SIG-M5 treated with dmso at 0.1 percent for 504 hours (cell line): ENCODE data around the gene PCBD2.
"Not testable (repeated sequence)": the region's sequence is repeated elsewhere in the genome, so short reads cannot be mapped to it uniquely, and the experiment has no call there.

Experiments
- DNase-seq: peaks from one replicate; lab custom pipeline; 2025; ENCODE audit not compliant: unreplicated experiment; lab: John Stamatoyannopoulos, UW

PCBD2 gene

DNA sequence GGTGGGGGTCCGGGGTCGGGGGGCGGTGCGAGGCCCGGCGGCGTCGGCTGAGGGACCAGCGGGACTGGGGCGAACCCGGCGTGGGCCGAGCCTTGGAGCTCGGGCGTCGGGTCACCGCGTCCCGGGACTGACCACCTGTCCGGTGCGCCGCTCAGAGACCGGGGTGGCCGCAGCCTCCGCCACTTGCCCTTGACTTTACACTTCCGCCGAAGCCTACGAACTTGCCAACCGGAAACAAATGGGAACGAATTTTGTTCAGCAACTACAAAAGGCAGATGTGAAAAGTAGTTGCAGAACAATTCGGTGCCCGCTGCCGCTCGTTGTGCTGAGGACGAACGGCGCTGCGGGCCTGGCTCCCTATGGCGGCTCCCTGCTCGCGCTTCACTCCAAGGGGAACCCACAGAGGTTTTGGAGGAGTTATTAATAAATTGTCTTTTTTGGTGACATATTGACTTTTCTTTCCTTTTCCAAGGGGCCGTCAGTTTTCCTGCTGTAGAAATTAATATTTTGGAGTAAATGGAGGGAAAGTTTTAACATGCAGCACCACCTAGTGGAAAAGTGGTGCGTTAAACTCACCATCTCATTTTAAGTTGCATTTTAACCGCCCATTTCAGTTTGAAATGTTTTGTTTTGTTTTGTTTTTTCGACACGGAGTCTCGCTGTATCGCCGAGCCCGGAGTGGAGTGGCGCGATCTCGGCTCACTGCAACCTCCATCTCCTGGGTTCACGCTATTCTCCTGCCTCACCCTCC is 490 bp downstream of the PCBD2 start:
- DNase-seq: peak; percentile 79

DNA sequence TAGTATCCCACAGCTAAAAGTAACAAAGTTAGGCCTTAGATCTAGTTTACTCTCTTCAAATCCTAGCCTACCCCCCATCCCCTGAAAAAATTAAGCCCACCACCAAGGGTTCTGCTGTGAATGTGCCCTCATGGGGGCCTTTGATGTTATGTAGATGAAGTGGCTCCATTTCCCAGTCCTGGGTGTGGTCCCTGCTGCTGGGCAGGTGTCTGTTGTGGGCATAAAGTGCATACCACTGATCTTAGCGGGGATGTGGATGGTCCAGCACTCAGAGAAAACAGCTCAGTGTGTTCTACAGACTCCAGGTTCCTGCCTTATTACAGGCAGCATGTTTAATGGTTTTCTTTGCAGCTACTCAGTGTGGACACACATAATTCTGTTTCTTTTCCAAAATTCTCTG is 1.9 kb downstream of the PCBD2 start:
- no peak for DNase-seq

DNA sequence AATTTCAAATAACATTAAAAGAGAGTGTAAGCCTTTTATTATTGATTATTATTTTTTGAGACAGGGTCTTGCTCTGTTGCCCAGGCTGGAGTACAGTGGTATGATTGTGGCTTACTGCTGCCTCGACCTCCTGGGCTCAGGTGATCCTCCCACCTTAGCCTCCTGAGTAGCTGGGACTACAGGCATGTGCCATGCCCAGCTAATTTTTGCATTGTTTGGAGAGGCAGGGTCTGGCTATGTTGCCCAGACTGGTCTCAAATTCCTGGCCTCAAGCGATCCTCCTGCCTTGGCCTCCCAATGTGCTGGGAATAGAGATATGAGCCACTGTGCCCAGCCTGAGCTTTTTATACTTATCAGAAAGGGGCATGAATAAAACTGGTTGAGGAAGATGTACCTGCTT is 5.8 kb downstream of the PCBD2 start:
- not testable (repeated sequence) for DNase-seq

DNA sequence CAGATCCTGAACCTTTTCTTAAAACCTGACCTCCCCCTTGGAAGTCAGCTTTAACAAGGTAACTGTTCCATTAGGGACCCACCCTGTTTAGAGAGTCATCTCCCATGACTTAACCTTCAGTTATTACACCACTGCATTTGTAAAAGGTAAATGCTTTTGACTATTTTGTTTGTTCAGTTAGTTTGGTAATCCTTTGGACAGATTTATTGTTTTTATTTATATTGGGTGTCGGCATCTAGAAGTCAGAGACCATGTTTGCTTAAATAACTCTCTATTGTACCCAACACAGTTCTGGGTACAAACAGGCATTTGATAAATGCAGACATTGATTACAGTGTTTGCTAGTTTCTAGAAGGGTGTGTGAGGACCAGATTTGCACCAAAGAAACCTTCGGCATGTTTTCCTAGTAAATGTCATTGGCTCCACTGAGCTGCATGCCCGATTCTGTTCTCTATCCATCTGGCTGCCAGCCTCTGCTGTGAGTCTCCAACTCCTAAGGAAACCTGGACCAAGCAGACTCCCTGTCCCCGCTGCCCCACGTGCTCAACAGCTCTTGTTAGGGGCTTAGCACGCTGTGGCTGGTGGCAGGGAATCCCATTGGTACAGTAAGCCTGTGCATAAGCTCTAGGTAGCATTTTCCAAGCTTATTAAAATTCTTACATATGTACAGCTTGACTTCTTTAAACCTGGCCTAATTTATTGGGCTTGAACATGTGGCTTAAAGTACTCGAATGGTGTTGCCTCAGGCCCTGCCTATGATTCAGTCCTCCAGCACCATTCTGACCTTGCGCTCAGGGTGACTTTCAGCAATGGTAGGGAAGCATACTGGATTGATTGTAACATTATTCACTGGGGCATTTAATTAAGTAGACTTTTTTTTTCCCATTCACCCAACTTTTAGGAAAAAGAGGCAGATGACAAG is 6.6 kb downstream of the PCBD2 start:
- DNase-seq: no peak

DNA sequence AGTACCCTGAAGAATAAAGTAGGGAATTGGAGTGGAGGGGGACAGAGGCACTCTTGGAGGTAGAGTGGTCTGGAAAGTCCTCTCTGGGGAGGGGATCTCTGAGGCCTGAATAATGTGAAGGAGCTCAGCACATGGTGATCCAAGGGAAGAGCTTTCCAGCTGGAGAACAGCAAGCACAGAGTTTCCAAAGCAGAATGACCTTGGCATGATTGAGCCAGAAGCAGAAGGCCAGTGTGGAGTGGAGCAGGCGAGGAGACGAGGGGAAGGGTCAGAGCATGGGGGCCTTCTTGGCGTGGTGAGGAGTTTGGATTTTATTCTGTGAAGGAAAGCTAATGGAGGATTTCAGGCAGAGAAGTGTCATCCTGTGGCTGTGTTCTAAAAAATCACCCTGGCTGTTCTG is 8.3 kb downstream of the PCBD2 start:
- DNase-seq: no peak

DNA sequence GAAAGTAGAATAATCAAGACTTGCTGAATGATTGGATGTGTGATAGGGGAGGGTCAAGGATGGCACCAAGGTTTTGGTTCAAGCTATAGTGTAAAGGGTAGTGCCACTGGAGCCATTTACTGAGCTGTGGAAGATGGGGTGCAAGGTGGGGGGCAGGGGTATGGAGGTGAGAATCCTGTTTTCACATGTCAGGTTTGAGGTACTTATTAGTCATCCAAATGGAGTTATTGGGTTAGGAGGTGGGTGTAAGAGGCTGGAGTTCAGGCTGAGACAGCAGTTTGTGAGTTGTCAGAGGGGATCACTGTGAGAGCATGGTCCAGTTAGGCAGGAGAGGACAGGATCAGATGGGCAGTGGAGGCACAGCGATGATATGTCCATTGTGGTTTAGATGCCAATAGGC is 8.9 kb downstream of the PCBD2 start:
- DNase-seq: no peak

DNA sequence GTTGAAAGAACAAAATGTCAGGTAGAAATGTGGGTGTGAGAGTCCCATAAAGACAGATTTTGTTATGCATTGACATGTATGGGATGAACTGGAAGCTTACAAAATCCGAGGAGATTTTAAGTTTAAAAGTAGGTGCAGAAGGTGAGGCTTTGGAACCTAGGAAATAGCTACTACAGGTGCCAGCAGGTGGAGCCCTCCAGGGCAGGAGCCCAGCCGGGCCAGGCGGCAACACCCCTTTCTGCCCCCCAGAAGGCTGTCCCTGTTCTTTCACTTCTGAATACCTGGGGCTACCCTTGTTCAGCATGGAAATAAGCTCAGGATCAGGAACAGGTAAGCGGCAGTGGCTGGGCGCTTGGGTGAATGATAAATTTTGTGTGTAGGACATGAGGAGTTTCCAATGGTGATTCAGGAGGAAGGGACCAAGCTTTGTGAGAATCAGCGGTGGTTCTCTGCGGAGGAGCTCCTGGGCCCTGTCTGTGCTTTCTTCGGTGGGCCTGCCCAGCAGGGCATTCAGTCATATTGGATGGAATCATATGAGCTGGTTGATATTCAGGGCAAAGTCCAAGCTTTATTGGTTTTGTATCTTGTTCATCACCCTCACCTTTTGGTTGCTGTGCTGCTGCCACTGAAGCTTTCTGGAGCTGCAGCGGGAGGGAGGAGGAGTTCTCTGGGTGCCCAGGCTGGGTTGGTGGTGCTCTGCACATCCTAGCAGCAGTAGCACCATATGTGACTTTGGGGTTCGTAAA is 12.3 kb downstream of the PCBD2 start:
- no peak for DNase-seq

DNA sequence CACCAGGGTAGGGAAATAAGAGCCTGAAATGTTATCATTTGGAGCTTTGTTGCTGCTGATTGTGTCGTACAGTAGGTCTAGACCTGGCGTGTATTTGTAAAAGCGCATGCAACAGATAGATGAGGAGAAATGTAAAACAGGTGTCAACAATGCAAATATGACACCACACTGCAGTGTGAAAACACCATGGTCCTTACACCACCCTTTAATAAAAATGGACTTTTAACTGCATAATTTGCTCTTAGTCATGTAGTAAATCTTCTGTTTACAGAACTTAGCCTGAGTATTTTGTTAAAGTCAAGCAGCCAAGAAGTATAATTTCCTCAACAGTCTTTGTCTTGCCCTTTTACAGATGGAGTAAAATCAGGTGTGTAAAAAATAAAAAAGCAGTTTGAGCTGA is 13.9 kb downstream of the PCBD2 start:
- DNase-seq: no peak

DNA sequence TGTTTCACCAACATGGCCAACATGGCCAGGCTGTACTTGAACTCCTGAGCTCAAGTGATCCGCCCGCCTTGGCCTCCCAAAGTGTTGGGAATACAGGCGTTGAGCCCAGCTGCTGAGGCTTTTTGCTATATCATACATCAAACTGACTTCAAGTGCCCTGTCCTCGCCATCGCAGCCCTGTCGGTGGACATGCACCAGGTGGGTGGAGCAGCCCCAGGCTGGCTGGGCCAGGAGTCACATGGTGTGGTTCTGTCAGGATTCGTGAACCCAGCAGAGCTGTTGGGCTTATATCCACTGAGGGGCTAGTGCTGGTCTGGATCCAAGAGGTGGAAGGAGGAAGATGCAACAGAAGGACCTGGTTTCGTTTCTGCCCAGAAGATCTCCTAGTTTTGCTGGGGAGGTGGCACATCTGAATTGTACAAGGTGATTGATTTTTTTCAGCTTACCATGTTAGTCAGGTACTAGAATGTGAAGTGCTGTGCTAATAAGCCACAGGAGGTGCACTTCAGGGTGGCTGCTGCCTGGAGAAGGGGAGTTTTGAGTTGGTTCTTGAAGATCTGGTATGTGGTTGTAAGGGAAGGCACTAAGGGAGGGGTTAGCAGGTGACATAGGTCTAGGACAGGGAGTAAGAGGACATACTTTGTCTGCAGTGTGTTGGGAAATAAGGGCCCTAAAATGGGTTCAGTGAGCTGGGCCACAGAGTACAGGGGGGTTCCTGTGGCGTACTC is 16.1 kb downstream of the PCBD2 start:
- DNase-seq: no peak

DNA sequence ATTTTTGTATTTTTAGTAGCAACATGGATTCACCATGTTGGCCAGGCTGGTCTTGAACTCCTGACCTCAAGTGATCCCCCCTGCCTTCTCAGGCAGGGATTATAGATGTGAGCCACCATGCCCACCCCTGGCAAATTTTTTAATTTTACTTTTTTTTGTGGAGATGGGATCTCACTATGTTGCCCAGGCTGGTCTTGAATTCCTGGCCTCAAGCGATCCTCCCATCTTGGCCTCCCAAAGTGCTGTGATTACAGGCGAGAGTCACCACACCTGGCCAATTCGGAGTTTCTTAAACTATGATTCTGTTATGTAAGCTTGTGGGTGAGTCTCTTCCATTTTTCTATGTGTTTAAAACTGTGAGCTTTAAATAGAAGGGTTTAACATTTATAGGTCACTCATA is 27.6 kb downstream of the PCBD2 start:
- DNase-seq: no peak

DNA sequence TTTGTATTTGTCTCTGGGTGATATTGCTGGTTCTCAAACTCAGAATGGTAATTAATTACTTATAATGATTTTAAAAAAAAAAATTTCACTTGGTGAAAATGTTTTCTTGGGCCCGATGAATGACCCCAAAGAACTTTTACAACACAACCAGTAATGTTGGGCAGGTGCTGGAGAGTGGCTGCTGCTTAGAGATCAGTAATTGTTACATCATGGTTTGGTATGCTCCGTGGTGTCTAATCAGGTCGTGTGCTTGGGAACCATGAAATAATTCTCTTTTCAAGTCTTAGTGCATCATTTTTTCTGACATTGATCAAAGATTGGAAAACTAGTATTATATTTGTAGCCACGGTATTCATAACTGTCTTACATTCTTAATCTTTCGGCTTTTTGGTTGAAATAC is 29.3 kb downstream of the PCBD2 start:
- DNase-seq: no peak

DNA sequence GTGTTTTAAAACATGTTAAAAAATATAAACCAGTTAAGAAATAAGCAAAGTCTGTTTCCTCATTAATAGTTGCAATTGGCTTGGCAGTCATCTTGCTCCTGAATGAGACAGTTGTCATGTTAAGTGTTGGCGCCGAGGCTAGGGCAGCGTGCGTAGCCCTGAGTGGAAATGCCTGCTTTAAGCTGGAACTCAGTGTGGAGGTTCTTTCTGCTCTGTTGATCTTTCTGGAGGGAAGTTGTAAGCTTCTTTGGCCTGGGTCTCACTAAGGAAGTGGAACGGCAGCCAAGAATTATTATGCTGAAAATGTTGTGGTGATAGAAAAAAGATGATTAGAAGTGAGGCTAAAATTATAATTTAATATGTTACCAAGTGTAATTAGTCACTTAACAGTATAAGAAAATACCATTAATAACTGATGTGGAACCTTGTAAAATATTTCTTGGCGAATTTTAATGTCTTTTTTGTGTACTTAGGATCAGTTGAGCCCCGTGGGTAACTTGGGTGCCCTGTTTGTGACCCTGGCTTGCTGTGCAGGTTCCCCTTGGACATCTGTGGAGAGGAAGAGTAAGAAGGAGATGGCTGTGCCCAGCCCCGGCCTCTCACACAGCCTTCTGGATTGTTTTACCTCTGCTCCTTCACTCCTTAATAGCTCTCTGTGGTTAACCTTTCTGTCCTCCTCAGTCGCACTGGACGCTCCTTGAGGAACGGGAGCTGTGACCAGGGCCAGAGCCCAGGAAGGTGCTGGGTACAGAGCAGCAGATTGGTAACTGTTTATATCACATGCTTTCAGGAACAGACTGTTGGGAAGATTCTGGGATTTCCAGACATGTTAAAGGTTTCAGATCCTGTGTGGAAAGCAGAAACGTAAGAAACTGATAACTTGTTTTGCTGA is 31.0 kb downstream of the PCBD2 start:
- DNase-seq: no peak

DNA sequence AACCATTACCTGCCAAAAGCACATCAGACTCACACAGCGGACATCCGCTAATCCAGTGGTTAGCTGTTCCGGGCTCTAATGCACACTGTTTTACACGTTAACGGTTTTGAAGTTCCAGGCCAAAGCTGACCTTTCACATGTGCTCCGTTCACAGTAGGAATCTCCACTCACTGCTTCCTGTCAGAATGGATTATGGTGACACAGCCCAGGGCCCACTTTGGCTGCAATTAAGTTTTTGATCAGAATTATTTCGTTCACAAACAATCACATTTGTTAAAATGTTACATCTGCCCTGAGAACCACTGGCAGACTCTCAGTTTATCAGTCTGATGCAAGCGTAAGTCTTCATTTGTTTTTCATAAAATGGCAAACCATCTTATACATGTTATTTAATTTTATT is 32.6 kb downstream of the PCBD2 start:
- no peak for DNase-seq

DNA sequence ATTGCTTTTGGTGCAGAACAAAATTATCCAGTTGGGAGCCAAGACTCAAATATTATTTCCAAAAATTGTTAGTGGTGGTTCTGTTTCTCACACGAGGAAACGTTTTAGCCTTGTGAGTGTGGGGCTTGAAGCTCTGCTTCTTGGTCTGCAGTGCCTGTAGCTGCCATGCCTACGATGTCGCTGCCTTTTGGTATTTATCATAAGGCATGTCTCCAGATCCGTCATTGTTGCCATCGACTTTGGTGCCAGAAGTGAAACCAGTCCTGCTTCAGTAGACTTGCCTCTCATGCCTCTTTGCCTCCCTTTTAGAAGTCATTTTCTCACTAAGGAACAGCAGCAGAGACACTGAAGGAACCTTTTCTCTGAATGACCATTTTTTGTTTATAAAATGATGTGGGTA is 33.1 kb downstream of the PCBD2 start:
- DNase-seq: no peak

DNA sequence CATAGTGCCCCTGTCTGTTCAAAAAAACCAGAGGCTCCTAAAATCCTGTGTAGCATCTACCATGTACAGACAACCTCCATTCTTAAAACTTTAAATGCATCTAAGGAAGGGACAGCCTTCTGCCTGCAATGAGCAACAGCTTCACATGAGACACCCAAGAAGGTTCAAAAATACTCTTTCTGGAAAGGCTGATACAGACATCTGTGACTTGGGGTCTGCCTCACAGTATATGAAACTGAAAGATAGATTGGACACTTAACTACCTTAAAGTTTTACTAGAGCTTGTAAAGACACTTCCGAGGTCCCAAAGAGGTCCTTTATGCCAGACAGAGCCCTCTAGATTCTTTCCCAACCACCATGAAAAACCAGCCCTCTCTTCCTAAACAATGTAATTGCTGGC is 34.6 kb downstream of the PCBD2 start:
- DNase-seq: no peak

DNA sequence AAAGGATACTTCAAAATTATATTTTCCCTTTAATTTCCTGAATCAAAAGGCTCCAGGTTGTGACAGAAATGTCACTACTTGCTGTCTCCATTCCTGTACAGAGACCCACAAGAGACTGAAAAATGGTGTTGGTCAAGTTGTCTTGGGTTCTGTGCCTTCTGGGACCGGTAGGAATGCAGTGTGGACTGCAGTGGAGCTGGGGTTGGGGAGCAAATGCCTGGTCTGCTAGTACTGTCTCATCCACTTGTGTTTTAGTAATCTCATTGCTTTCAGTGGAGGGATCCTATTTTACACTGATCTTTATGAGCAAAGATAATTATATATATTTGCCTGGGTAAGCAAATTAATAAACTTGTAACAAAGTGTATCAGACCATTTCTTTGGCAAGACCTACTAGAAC is 38.6 kb downstream of the PCBD2 start:
- DNase-seq: no peak

DNA sequence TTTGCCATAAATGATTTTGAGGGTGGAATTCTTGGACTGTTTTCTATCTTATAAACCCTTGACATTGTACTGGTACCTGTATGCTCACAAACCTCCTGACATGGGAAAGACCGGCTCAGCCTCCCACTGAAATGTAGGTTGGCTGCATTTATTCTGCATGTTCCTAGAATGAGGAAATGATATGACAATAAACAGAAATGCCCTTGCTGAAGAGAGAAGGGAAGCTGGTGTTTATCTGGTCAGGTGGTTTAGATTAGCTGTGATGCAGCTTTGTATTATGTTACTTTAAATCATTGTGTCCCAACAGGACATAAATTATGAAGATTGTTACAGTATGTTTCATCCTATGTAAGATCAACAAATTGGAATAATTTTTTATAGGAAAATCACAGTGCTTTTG is 39.7 kb downstream of the PCBD2 start:
- no peak for DNase-seq

DNA sequence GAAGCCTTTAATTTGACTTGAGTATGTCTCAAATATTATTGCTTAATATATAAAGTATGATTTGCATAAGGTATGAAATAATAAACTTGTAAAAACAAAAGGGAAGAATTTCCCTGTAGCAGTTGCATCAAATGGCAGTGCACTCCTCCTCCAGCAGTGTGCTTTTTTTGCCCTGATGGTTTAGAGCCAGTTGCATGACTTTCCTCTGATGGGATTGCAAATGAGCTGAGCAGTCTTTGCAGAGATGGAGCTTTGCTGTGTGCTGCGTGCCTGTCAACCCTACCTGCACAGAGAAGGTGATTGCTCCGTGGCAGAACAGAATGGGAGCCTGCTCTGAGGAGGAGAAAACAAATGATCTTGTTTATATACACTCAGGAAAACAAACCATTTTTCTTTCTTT is 40.1 kb downstream of the PCBD2 start:
- no peak for DNase-seq

DNA sequence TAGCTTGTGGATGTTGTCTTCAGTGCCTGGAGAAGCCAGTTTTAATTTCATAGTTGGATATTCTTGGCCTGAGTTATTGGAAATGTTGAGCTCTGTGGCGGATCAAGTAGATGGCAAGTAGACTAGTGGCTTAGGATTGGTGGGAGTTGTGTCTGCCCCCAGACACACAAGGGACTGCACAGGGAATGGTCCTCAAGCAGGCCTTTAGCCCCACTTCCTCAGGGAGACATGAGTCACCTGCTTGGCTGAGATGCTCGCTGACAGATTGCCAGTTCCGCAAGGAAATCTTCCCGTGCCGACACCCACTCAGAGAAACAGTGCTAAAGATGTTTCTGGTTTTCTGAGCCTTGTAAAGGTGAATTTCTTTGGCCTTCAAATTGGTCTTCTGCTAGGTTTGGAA is 44.0 kb downstream of the PCBD2 start:
- no peak for DNase-seq

DNA sequence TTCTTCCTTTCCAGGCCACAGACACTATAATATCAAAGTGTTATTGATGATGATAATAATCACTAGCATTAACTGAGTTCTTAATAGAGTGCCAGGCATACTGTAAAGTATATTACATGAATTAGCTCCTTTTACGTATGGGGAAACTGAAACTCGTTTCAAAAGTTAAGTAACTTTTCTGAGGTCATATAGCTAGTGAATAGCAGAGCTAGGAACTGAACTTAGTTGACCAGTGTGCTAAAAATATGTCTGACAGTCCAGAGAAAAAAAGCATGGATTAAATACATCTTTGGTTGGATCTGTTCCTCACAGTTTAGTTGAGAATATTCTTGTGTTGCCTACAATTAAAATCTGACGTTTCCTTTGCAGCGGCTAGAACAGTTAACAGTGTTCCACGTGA is 44.4 kb downstream of the PCBD2 start:
- DNase-seq: no peak
